ENCODE results near the gene SCN1A. TPM values are rescaled to one million over a fixed set of nuclear protein-coding genes. Genes with fewer than 3 reads are reported as not detected.

SCN1A gene
- total and polyA plus RNA-seq, 2 of the 8 experiments (the other 6 are each of a cell fraction or from before 2014, with no cell fraction given): 0.18 to 1.9 TPM

DNA sequence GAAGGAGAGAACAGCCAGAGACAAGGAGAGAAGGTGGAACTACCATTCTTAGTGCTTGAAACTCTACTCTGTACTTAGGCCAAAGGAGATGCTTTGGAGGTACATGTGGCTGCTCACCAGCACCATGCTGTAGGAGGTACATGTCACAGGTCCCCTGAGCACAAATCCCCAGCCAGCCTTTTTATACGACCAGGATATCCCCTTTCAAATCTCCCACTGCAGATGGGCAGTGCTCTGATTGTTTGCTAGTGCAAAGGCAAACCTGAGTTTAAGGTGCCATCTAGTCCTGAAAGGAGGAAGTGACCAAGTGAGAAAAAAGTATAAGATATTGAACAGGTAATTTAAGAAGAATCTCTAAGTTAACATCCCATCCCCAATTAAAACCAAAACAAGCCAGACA is 157.2 kb downstream of the SCN1A start:
- Histone ChIP-seq H2AFZ (ENCODE audit: low read length) (0 out of 2 replicates have a peak overlapping the region, but pooled peaks have one; percentile 12), H4K5ac (ENCODE audit: insufficient read length, low read depth, low read length) (no peak overlapping the region), H3K27me3 (replicated peaks in 1 of 4; ENCODE audit: control insufficient read depth in 3 of 4, extremely low read depth in 1 of 4, insufficient read depth in 3 of 4, low read length in 3 of 4) (no peaks in the 10 kb centered on the region), H2BK5ac (ENCODE audit: low read depth, low read length) (no peak overlapping the region), H2BK120ac (replicated peaks; ENCODE audit: low read depth, low read length) (no peak overlapping the region), H3K23me2 (ENCODE audit: low read depth, low read length) (no peaks in the 10 kb centered on the region), H2AK5ac (ENCODE audit: low read depth, low read length) (no peak overlapping the region), H4K20me1 (replicated peaks in 1 of 2; ENCODE audit: control insufficient read depth in 1 of 2, insufficient read depth in 2 of 2, low read length in 2 of 2) (no peaks in the 10 kb centered on the region), H3K9ac (replicated peaks in 1 of 4; ENCODE audit: extremely low read depth in 1 of 4, low read depth in 3 of 4, low read length in 3 of 4) (no peak overlapping the region), H3K4me2 (ENCODE audit: insufficient read depth in 1 of 2, low read depth in 2 of 2, low read length in 2 of 2) (no peak overlapping the region), H3K4me1 (replicated peaks in 1 of 4; ENCODE audit: control insufficient read depth in 3 of 4, insufficient read depth in 4 of 4, low read length in 3 of 4) (no peaks in the 10 kb centered on the region), H3K79me2 (ENCODE audit: control insufficient read depth in 1 of 2, insufficient read depth in 2 of 2, low read length in 2 of 2) (no peaks in the 10 kb centered on the region), H3K79me1 (ENCODE audit: low read depth, low read length) (no peaks in the 10 kb centered on the region), H3K36me3 (ENCODE audit: control insufficient read depth in 2 of 4, insufficient read depth in 4 of 4, low read length in 3 of 4) (no peaks in the 10 kb centered on the region), H3K18ac (ENCODE audit: extremely low read depth, low read length) (no peak overlapping the region), H3K4ac (replicated peaks; ENCODE audit: insufficient read length, low read depth, low read length) (no peak overlapping the region), H2BK12ac (ENCODE audit: low read depth, low read length) (no peak overlapping the region), H3K14ac (ENCODE audit: insufficient read length) (no peak overlapping the region), H3K4me3 (ENCODE audit: extremely low read depth in 1 of 4, insufficient read depth in 2 of 4, low read depth in 3 of 4, low read length in 4 of 4) (no peak overlapping the region), H2BK15ac (ENCODE audit: low read length) (no peak overlapping the region), H3K9me3 (ENCODE audit: insufficient read depth in 2 of 2, low read depth in 1 of 2, low read length in 1 of 2) (no peaks in the 10 kb centered on the region), H3K23ac (ENCODE audit: insufficient read length) (no peak overlapping the region), H4K91ac (replicated peaks; ENCODE audit: insufficient read length, low read length) (no peak overlapping the region), H3K56ac (replicated peaks; ENCODE audit: insufficient read length, low read depth, low read length) (no peak overlapping the region), H4K8ac (ENCODE audit: extremely low read depth, insufficient read depth, low read length) (no peak overlapping the region), H3K27ac (ENCODE audit: low read depth, low read length) (no peak overlapping the region), H2BK20ac (ENCODE audit: low read length) (no peak overlapping the region)
- FAIRE-seq (no peak), DNase-seq (ENCODE audit: low read depth in 1 of 2, low spot score in 2 of 2) (no peak)
- CTCF ChIA-PET (ENCODE audit: partially characterized antibody): interaction anchor here (1.7 kb wide), 1 partner anchor 17 kb away, joined by 7 read pairs; the partner anchor contains the start of gene TTC21B
- POLR2A ChIA-PET (ENCODE audit: partially characterized antibody): interaction anchor here (0.9 kb wide), 1 partner anchor 14 kb away, joined by 3 read pairs; no protein-coding TSS in a partner anchor
- TF ChIP-seq SRF (IDR thresholded peaks at IDR 0.05; ENCODE audit: low read depth, low read length): no peak
- TF ChIP-seq RAD21 (IDR thresholded peaks at IDR 0.05 in 1 of 2, conservative IDR thresholded peaks at IDR 0.05 in 1 of 2; ENCODE audit: low read depth in 2 of 2, low read length in 2 of 2): peak; percentile 30 to 38
- WGBS, 2 experiments (ENCODE audit: extremely low coverage in 1 of 2, insufficient coverage in 1 of 2, insufficient read length in 1 of 2, insufficient replicate concordance in 2 of 2, low coverage in 1 of 2, low lambda C conversion rate in 2 of 2, missing lambda C conversion rate in 1 of 2): 70% methylated on average over 1 of the region's 1 CpG; no CpG with 5 or more reads in 1 of the 2 experiments
